MM.1S (cell line): Measurements from ENCODE around the gene DNMT3A.

Source experiments
- DNase-seq: peaks from one replicate; pipeline ENCODE4 v3.0.0-alpha.2; 2015
- H2AFZ ChIP-seq: fragments of 300-600 bp; sonication (generic); 2 replicates; pipeline ENCODE4 v1.6.0; 2016; ENCODE audit warnings: antibody characterized with exemption, low read length
- H3F3A ChIP-seq: fragments of 300-600 bp; sonication (generic); 2 replicates; pipeline ENCODE4 v1.6.1; 2016; ENCODE audit warnings: mild to moderate bottlenecking, antibody characterized with exemption, low read length, moderate library complexity, mixed read lengths; ENCODE audit not compliant: insufficient read depth
- H3K27ac ChIP-seq: fragments of 300-600 bp; sonication (generic); 2 replicates; pipeline ENCODE4 v1.5.1; 2016; ENCODE audit warnings: mild to moderate bottlenecking, low read length
- H3K27me3 ChIP-seq: fragments of 300-600 bp; sonication (generic); replicated peaks from 2 replicates; pipeline ENCODE4 v1.6.0; 2016; ENCODE audit warnings: low read length; ENCODE audit not compliant: insufficient read depth
- H3K36me3 ChIP-seq: fragments of 300-600 bp; sonication (generic); replicated peaks from 2 replicates; pipeline ENCODE4 v1.6.1; 2016; ENCODE audit warnings: mild to moderate bottlenecking, low read length, mixed read lengths; ENCODE audit not compliant: insufficient read depth
- H3K4me1 ChIP-seq: fragments of 300-600 bp; sonication (generic); 2 replicates; pipeline ENCODE4 v1.6.1; 2016; ENCODE audit warnings: low read length, mixed read lengths
- H3K4me2 ChIP-seq: fragments of 300-600 bp; sonication (generic); 2 replicates; pipeline ENCODE4 v1.6.0; 2016; ENCODE audit warnings: low read depth, low read length
- H3K4me3 ChIP-seq: fragments of 300-600 bp; sonication (generic); 2 replicates; pipeline ENCODE4 v1.5.1; 2016; ENCODE audit warnings: low read length, mixed read lengths
- H3K79me2 ChIP-seq: fragments of 300-600 bp; sonication (generic); 2 replicates; pipeline ENCODE4 v1.6.1; 2016; ENCODE audit warnings: mixed run types, low read length, mixed read lengths
- H3K9ac ChIP-seq: fragments of 300-600 bp; sonication (generic); 2 replicates; pipeline ENCODE4 v1.6.1; 2016; ENCODE audit warnings: low read length, mixed read lengths
- H3K9me2 ChIP-seq: fragments of 300-600 bp; sonication (generic); replicated peaks from 2 replicates; pipeline ENCODE4 v1.6.1; 2016; ENCODE audit warnings: mild to moderate bottlenecking, low read length, mixed read lengths; ENCODE audit not compliant: insufficient read depth
- H3K9me3 ChIP-seq: fragments of 300-600 bp; sonication (generic); replicated peaks from 2 replicates; pipeline ENCODE4 v1.6.1; 2016; ENCODE audit warnings: mild to moderate bottlenecking, low read length, mixed read lengths; ENCODE audit not compliant: insufficient read depth
- H4K20me1 ChIP-seq: fragments of 300-600 bp; sonication (generic); 2 replicates; pipeline ENCODE4 v1.6.1; 2016; ENCODE audit warnings: mild to moderate bottlenecking, low read length, moderate library complexity, mixed read lengths; ENCODE audit not compliant: insufficient read depth
- CTCF ChIP-seq: fragments of 300-600 bp; sonication (generic); IDR thresholded peaks from 2 replicates; pipeline ENCODE4 v1.5.1; 2016; ENCODE audit warnings: antibody characterized with exemption, low read length, mixed read lengths
- EZH2 ChIP-seq: fragments of 300-600 bp; sonication (generic); optimal IDR thresholded peaks from 2 replicates; pipeline ENCODE3; 2017; ENCODE audit warnings: low read depth, mild to moderate bottlenecking, antibody characterized with exemption, low read length, mixed read lengths
- EZH2phosphoT487 ChIP-seq: fragments of 300-600 bp; sonication (generic); IDR thresholded peaks from 2 replicates; pipeline ENCODE4 v1.6.1; 2018; ENCODE audit warnings: antibody characterized with exemption, low read length

The DNMT3A gene

GRCh38 chr2:25347205-25347815, 5.6 kb upstream of the DNMT3A start:
- H3K27ac ChIP-seq, result no peak overlapping the region
- no peaks in the 10 kb centered on the region for H3F3A ChIP-seq
- H3K4me2 ChIP-seq, result no peak overlapping the region
- H2AFZ ChIP-seq, result no peak overlapping the region
- no peaks in the 10 kb centered on the region for H3K9me3 ChIP-seq
- no peak for TF ChIP-seq EZH2phosphoT487
- TF ChIP-seq CTCF, result no peak
- TF ChIP-seq EZH2, result no peak
- H3K36me3 ChIP-seq, result no peaks in the 10 kb centered on the region
- peaks cover 7% of the 10 kb centered on the region for H3K4me1 ChIP-seq
- H3K9me2 ChIP-seq, result no peaks in the 10 kb centered on the region
- H4K20me1 ChIP-seq, result no peaks in the 10 kb centered on the region
- no peaks in the 10 kb centered on the region for H3K79me2 ChIP-seq
- no peak overlapping the region for H3K9ac ChIP-seq
- no peaks in the 10 kb centered on the region for H3K27me3 ChIP-seq
- DNase-seq, result no peak
- H3K4me3 ChIP-seq, result no peak overlapping the region

GRCh38 chr2:25343187-25343825, 1.6 kb upstream of the DNMT3A start:
- no peaks in the 10 kb centered on the region for H3F3A ChIP-seq
- H3K9me3 ChIP-seq, result no peaks in the 10 kb centered on the region
- TF ChIP-seq EZH2phosphoT487 (no peak), CTCF (no peak), EZH2 (no peak)
- no peaks in the 10 kb centered on the region for H4K20me1 ChIP-seq
- H3K36me3 ChIP-seq, result no peaks in the 10 kb centered on the region
- peaks cover 4% of the 10 kb centered on the region; the same call in 1 of the 2 replicates for H3K4me1 ChIP-seq
- H3K27me3 ChIP-seq, result no peaks in the 10 kb centered on the region
- no peak overlapping the region for H3K9ac ChIP-seq
- H3K4me2 ChIP-seq, result peak overlapping the region; percentile 72; the same call in 1 of the 2 replicates
- DNase-seq, result no peak
- no peak overlapping the region for H3K4me3 ChIP-seq
- no peak overlapping the region for H2AFZ ChIP-seq
- no peaks in the 10 kb centered on the region for H3K79me2 ChIP-seq
- no peaks in the 10 kb centered on the region for H3K9me2 ChIP-seq
- H3K27ac ChIP-seq, result no peak overlapping the region

GRCh38 chr2:25342372-25343186, 854 bp upstream of the DNMT3A start:
- H3K27me3 ChIP-seq, result no peaks in the 10 kb centered on the region
- peak overlapping the region; percentile 45; the same call in 1 of the 2 replicates for H3K9ac ChIP-seq
- no peaks in the 10 kb centered on the region for H4K20me1 ChIP-seq
- H3K4me2 ChIP-seq, result peak overlapping the region; percentile 72
- peaks cover 4% of the 10 kb centered on the region; the same call in 1 of the 2 replicates for H3K4me1 ChIP-seq
- H3K27ac ChIP-seq, result no peak overlapping the region
- H3K9me3 ChIP-seq, result no peaks in the 10 kb centered on the region
- H3K79me2 ChIP-seq, result no peaks in the 10 kb centered on the region
- DNase-seq, result peak; percentile 85
- H2AFZ ChIP-seq, result peak overlapping the region; percentile 49
- TF ChIP-seq CTCF (peak; percentile 95), EZH2 (no peak)
- no peaks in the 10 kb centered on the region for H3F3A ChIP-seq
- H3K9me2 ChIP-seq, result no peaks in the 10 kb centered on the region
- peak overlapping the region; percentile 62 for H3K4me3 ChIP-seq
- H3K36me3 ChIP-seq, result no peaks in the 10 kb centered on the region
